Measurements from ENCODE around the gene CHL1.

- TF ChIP-seq GATA2 (IDR thresholded peaks at IDR 0.05; ENCODE audit: low read depth, low read length) (no peak), GATA3 (IDR thresholded peaks at IDR 0.05; ENCODE audit: low read depth, low read length) (no peak)
Measured at GRCh38 chr3:435161-435560, 238.6 kb downstream of the CHL1 start.
